ENCODE results near the gene ABHD8. TPM values are rescaled to one million over a fixed set of nuclear protein-coding genes. Genes with fewer than 3 reads are reported as not detected.

ABHD8 gene
- total and polyA plus RNA-seq, 2 donors (not counting 1 experiment from before 2014, with no cell fraction given): 3.9 to 16.8 TPM

GRCh38 chr19:17324357-17325114 lies 21.3 kb upstream of the ABHD8 start:
- Histone ChIP-seq H3K36me3 (ENCODE audit: control insufficient read depth, insufficient read depth, low read length) (peaks cover 21% of the 10 kb centered on the region), H2AFZ (ENCODE audit: low read length) (no peak overlapping the region), H3K9me3 (ENCODE audit: control insufficient read depth, insufficient read depth, low read depth, low read length) (no peaks in the 10 kb centered on the region), H3K4me2 (ENCODE audit: extremely low read depth, insufficient read depth, low read length) (no peak overlapping the region), H3K27me3 (ENCODE audit: control insufficient read depth, insufficient read depth, low read length) (no peaks in the 10 kb centered on the region), H3K4me1 (ENCODE audit: control insufficient read depth, extremely low read depth, insufficient read depth, low read length) (no peaks in the 10 kb centered on the region), H3K9ac (ENCODE audit: insufficient read depth, low read length) (no peak overlapping the region), H3K4me3 (replicated peaks in 1 of 4; ENCODE audit: control extremely low read depth in 1 of 4, insufficient read depth in 1 of 4, low read depth in 3 of 4, low read length in 4 of 4) (no peak overlapping the region), H3K79me2 (ENCODE audit: control insufficient read depth, insufficient read depth, low read length) (no peaks in the 10 kb centered on the region), H4K20me1 (ENCODE audit: control insufficient read depth, extremely low read depth, insufficient read depth, low read length) (no peaks in the 10 kb centered on the region), H3K27ac (ENCODE audit: insufficient read depth, low read length) (no peak overlapping the region)
- TF ChIP-seq EZH2 (IDR thresholded peaks at IDR 0.05; ENCODE audit: low read length, missing control alignments) (no peak), CTCF (conservative IDR thresholded peaks at IDR 0.05 in 1 of 2, IDR thresholded peaks at IDR 0.05 in 1 of 2; ENCODE audit: low read depth in 1 of 2, low read length in 2 of 2) (no peak)
- DNase-seq (ENCODE audit: low read depth in 2 of 2): no peak

GRCh38 chr19:17323964-17324332 lies 20.7 kb upstream of the ABHD8 start:
- Histone ChIP-seq H3K36me3 (ENCODE audit: control insufficient read depth, insufficient read depth, low read length) (peaks cover 25% of the 10 kb centered on the region), H3K79me2 (ENCODE audit: control insufficient read depth, insufficient read depth, low read length) (no peaks in the 10 kb centered on the region), H4K20me1 (ENCODE audit: control insufficient read depth, extremely low read depth, insufficient read depth, low read length) (no peaks in the 10 kb centered on the region), H3K9ac (ENCODE audit: insufficient read depth, low read length) (no peak overlapping the region), H3K9me3 (ENCODE audit: control insufficient read depth, insufficient read depth, low read depth, low read length) (no peaks in the 10 kb centered on the region), H3K27me3 (ENCODE audit: control insufficient read depth, insufficient read depth, low read length) (no peaks in the 10 kb centered on the region), H3K27ac (ENCODE audit: insufficient read depth, low read length) (no peak overlapping the region), H2AFZ (ENCODE audit: low read length) (no peak overlapping the region), H3K4me2 (ENCODE audit: extremely low read depth, insufficient read depth, low read length) (no peak overlapping the region), H3K4me3 (replicated peaks in 1 of 4; ENCODE audit: control extremely low read depth in 1 of 4, insufficient read depth in 1 of 4, low read depth in 3 of 4, low read length in 4 of 4) (no peak overlapping the region), H3K4me1 (ENCODE audit: control insufficient read depth, extremely low read depth, insufficient read depth, low read length) (no peaks in the 10 kb centered on the region)
- TF ChIP-seq EZH2 (IDR thresholded peaks at IDR 0.05; ENCODE audit: low read length, missing control alignments) (no peak), CTCF (conservative IDR thresholded peaks at IDR 0.05 in 1 of 2, IDR thresholded peaks at IDR 0.05 in 1 of 2; ENCODE audit: low read depth in 1 of 2, low read length in 2 of 2) (no peak)
- no peak for DNase-seq (ENCODE audit: low read depth in 2 of 2)

- Histone ChIP-seq H4K20me1 (ENCODE audit: control insufficient read depth, extremely low read depth, insufficient read depth, low read length) (no peaks in the 10 kb centered on the region), H3K27me3 (ENCODE audit: control insufficient read depth, insufficient read depth, low read length) (no peaks in the 10 kb centered on the region), H2AFZ (ENCODE audit: low read length) (no peak overlapping the region), H3K4me3 (replicated peaks in 1 of 4; ENCODE audit: control extremely low read depth in 1 of 4, insufficient read depth in 1 of 4, low read depth in 3 of 4, low read length in 4 of 4) (no peak overlapping the region), H3K27ac (ENCODE audit: insufficient read depth, low read length) (no peak overlapping the region), H3K4me2 (ENCODE audit: extremely low read depth, insufficient read depth, low read length) (no peak overlapping the region), H3K4me1 (ENCODE audit: control insufficient read depth, extremely low read depth, insufficient read depth, low read length) (no peaks in the 10 kb centered on the region), H3K36me3 (ENCODE audit: control insufficient read depth, insufficient read depth, low read length) (peaks cover 26% of the 10 kb centered on the region), H3K79me2 (ENCODE audit: control insufficient read depth, insufficient read depth, low read length) (no peaks in the 10 kb centered on the region), H3K9ac (ENCODE audit: insufficient read depth, low read length) (no peak overlapping the region), H3K9me3 (ENCODE audit: control insufficient read depth, insufficient read depth, low read depth, low read length) (no peaks in the 10 kb centered on the region)
- no peak for DNase-seq (ENCODE audit: low read depth in 2 of 2)
- TF ChIP-seq CTCF (conservative IDR thresholded peaks at IDR 0.05 in 1 of 2, IDR thresholded peaks at IDR 0.05 in 1 of 2; ENCODE audit: low read depth in 1 of 2, low read length in 2 of 2) (no peak), EZH2 (IDR thresholded peaks at IDR 0.05; ENCODE audit: low read length, missing control alignments) (no peak)
Measured at GRCh38 chr19:17323300-17323963, 20.2 kb upstream of the ABHD8 start.
